ENCODE measurements around the gene NDUFS5. TPM values are rescaled to one million over a fixed set of nuclear protein-coding genes. Genes with fewer than 3 reads are reported as not detected.
"Not testable (repeated sequence)": the region's sequence is repeated elsewhere in the genome, so short reads cannot be mapped to it uniquely, and the experiment has no call there.

The NDUFS5 gene
- polyA plus RNA-seq, 12 donors, result 179 to 323 (median 264) TPM; not detected in 1

GRCh38 chr1:39051956-39052355, 25.8 kb downstream of the NDUFS5 start:
- no peak for DNase-seq

GRCh38 chr1:39055213-39055710, 29.1 kb downstream of the NDUFS5 start:
- DNase-seq, result not testable (repeated sequence)

DNA sequence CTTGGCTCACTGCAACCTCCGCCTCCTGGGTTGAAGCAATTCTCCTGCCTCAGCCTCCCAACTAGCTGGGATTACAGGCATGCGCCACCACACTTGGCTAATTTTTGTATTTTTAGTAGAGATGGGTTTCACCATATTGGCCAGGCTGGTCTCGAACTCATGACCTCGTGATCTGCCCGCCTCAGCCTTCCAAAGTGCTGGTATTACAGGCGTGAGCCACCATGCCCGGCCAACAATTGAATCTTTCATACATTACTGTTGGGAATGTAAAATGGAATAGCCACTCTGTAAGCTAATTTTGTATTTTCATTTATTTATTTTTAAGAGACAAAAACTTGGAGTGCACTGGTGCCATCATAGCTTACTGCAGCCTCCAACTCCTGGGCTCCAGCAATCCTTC, 35.4 kb downstream of the NDUFS5 start:
- DNase-seq, result not testable (repeated sequence)

- DNase-seq, result no peak
Measured at GRCh38 chr1:39061951-39062350, 35.8 kb downstream of the NDUFS5 start.

DNA sequence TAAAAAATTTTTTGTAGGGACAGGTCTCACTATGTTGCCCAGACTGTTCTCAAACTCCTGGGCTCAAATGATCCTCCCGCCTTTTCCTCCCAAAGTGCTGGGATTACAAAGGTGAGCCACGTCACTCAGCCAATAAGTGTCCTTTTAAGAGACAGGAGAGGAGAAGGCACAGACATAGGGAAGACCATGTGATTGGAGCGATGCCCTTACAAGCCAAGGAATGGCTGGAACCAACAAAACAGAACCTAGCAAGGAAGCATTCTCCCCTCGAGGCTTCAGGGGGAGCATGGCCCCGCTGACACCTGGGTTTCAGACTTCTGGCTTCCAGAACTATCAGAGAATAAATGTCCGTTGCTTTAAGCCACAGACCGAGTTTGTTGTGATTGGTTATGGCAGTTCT, 37.0 kb downstream of the NDUFS5 start:
- no peak for DNase-seq

GRCh38 chr1:39063775-39064174, 37.6 kb downstream of the NDUFS5 start:
- no peak for DNase-seq

- no peak for DNase-seq
Measured at GRCh38 chr1:39065542-39065941, 39.4 kb downstream of the NDUFS5 start.

- not testable (repeated sequence) for DNase-seq
Measured at GRCh38 chr1:39068227-39068626, 42.1 kb downstream of the NDUFS5 start.

DNA sequence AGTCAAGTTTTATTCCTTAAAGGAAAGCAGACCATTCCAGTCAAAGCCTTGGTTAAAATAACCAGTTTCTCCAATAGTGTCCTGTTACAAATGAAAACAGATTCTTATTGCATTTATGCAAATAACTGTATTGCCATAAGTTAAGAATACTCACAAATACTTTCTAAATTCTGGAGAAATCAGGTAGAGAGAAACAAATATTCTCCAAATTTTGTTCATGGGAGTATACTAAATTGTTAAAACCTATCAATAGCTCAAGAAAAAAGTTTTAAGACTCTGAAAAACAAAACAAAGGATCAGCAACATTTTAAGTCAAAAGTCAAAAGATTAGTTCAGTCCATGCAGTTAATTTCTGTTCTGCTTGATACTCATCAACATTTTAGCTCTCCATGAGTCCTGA, 45.4 kb downstream of the NDUFS5 start:
- DNase-seq, result not testable (repeated sequence)

GRCh38 chr1:39076127-39076798, 50.1 kb downstream of the NDUFS5 start:
- DNase-seq, result peak; percentile 62

GRCh38 chr1:39076799-39077148, 50.6 kb downstream of the NDUFS5 start:
- no peak for DNase-seq

GRCh38 chr1:39080269-39080826, 54.2 kb downstream of the NDUFS5 start:
- no peak for DNase-seq

DNA sequence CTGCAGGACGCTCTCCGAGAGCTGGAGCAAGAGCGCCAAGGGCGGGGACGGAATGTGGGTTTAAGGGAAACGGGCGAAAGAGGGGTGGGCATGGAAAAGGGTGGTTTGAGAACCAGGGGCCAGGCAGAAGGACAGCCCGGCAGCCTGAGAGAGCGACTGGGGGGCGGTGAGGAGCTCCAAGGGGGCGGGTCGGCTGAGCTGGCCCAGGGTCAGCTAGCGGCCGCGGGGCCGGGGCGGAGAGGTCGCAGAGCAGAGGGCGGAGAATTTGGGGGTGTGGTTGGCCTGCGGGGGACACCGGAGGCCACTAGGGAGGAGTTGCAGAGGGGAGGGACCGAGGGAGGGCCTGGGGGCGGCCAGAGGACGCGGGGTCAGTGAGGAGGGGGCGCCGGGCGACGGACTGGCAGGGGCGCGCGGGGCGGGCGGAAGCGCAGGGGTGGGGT, 54.7 kb downstream of the NDUFS5 start:
- DNase-seq, result no peak

DNA sequence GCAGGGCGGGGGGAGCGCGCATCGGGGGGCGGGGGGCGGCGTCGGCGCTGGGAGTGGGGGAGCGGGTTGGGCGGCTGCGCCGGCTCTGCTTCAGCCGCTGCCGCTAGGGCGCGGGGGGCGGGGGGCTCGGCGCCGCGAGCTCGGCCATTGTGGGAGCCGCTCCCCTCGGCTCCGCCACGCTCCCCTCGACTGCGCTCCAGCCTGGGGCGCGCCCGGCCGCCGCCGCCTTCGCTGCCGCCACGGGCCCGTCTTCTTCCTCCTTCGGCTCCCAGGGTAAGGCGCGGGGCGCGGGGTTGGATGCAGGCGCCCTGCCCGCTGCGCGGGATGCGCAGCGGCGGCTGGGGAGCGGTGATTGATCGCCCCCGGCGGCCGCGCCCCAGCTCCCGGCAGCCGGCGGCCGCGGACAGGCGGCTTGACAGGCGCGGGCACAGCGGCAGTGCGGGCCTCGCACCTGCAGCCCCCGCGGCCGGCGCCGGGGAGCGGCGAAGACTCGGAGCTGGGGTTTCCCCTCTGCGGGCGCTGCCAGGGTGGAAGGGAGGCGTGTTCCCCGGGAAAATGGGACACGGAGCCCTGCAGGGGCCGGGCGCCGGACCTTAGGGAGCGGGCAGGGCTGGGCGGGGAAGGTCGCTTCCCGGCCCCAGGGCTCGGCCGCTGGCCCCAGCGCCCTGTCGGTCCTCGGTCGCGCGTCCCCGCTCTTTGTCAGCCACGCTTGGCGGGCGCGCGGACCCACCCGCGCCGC, 55.3 kb downstream of the NDUFS5 start:
- DNase-seq, result no peak

DNA sequence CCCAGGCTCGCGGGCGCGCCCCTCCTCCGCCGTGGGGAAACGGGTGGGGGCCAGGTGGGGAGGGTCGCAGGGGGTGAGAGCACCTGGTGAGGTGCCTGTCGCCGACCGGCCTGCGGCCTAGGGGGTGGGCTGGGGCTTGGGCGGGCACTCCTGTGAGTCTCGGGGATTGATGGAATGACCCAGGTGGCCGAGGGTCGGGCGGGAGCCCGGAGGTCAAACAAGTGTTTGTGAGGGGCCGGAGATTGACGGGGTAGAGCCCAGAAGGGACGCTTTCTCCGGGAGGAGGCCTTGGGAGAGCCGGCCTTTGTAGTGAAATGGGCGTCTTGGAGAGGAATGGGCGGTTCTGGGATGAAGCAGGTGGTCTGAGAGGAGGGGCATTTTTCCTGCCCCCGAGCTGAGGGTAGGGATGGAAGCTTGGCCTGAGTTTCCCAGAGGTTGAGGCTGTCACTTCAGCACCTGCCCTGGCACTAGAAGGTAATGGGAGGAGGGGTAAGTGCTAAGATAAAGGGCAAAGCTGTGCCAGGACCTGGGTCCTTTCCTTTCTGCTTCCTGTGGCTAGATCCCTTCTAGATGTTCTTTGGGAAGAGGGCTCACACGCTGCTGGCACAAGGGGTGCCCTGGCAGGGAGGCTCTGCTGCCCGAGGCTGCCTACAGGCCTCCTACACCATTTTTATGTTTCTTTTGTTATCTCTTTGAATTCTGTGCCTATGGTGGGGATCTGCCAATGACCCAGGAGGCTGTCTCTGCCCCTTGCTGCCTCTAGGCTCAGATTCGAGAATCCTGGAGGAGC, 56.1 kb downstream of the NDUFS5 start:
- DNase-seq, result no peak

GRCh38 chr1:39082811-39083576, 56.8 kb downstream of the NDUFS5 start:
- no peak for DNase-seq

DNA sequence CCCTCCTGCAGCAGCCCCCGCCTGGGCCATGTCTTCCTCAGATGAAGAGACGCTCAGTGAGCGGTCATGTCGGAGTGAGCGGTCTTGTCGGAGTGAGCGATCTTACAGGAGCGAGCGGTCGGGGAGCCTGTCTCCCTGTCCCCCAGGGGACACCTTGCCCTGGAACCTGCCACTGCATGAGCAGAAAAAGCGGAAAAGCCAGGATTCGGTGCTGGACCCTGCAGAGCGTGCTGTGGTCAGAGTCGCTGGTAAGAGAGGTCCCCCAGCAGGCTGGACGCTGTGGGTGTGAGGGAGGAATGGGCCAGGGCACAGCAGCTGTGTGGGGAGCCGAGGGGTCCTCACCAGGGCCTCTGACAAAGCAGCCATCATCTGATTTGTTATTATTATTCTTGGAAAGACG, 58.0 kb downstream of the NDUFS5 start:
- no peak for DNase-seq

All from muscle of arm (tissue), 12 donors.